Measurements from ENCODE around the gene PAIP2.

- TF ChIP-seq, protein P1, sequence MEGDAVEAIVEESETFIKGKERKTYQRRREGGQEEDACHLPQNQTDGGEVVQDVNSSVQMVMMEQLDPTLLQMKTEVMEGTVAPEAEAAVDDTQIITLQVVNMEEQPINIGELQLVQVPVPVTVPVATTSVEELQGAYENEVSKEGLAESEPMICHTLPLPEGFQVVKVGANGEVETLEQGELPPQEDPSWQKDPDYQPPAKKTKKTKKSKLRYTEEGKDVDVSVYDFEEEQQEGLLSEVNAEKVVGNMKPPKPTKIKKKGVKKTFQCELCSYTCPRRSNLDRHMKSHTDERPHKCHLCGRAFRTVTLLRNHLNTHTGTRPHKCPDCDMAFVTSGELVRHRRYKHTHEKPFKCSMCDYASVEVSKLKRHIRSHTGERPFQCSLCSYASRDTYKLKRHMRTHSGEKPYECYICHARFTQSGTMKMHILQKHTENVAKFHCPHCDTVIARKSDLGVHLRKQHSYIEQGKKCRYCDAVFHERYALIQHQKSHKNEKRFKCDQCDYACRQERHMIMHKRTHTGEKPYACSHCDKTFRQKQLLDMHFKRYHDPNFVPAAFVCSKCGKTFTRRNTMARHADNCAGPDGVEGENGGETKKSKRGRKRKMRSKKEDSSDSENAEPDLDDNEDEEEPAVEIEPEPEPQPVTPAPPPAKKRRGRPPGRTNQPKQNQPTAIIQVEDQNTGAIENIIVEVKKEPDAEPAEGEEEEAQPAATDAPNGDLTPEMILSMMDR (IDR thresholded peaks at IDR 0.05; ENCODE audit: low read length), result no peak; the same call in 1 of the 2 replicates
- no peak for TF ChIP-seq EZH2 (IDR thresholded peaks at IDR 0.05; ENCODE audit: borderline replicate concordance, low read length)
These were observed 62.8 kb downstream of the PAIP2 start for GRCh38 chr5:139404484-139404840.
